Right ventricle myocardium superior (tissue), 1 donor: ENCODE measurements around the gene RHBDL1. TPM values are rescaled to one million over a fixed set of nuclear protein-coding genes. Genes with fewer than 3 reads are reported as not detected.
"Not testable (repeated sequence)": the region's sequence is repeated elsewhere in the genome, so short reads cannot be mapped to it uniquely, and the experiment has no call there.

ENCODE experiments used
- ATAC-seq: fragments of 200-7000 bp; cut with Tn5 transposase; one replicate; pipeline ENCODE4 v1.9.1; 2020; ENCODE audit warnings: mild to moderate bottlenecking; ENCODE audit not compliant: poor library complexity
- DNase-seq: peaks from one replicate; pipeline ENCODE4 v3.0.0-alpha.2; 2020
- intact Hi-C: fragments of 100-400 bp; cut with DNase I; formaldehyde crosslinking; loops from one replicate; pipeline ENCODE4 v1.11.2; 2022
- total RNA-seq: library from RNA; stranded (reverse); fragmentation: NEBNext Ultra II Directional; extraction: Animal tissue kit (Norgen Biotek cat#: 25700); gene quantifications from one replicate; pipeline ENCODE4 v1.2.1, GENCODE V29; 2021
- donor health status: DM: no; HTN: yes; CAD: no; lungs with severe emphysema.

RHBDL1 gene
- total RNA-seq, 1 donor from 2014 or later, result 2.0 TPM

DNA sequence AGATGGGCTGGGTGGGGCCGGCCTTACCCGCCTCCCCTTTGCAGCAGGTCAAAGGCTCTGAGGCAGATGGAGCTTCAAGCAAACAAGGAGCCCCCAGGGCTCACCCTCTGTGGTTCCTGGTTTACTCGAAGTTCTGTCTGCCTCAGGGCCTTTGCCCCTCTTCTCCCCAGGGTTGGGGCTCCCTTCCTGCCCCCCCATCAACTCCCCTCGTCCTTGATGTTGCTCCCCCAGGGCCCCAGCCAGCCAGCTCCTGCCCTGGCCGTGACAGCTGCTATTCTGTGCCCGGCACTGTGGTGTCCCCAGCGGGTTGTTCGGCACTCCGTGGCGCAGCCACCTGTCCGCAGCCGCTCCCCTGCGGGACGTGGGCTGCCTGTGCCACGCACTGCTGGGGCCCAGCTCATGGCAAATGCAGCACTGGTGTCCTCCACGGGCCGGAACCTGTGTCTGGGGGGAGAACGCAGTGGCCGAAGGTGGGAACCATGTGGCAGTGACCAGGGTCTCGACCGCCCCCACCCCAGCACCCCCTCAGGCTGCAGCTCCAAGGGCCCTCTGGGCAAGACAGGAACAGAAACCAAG, 35.1 kb downstream of the RHBDL1 start:
- DNase-seq (no peak), ATAC-seq (no peak)
- intact Hi-C loops, result loop anchor here (5.0 kb wide), 1 partner anchor 347 kb away; no protein-coding TSS in a partner anchor

DNA sequence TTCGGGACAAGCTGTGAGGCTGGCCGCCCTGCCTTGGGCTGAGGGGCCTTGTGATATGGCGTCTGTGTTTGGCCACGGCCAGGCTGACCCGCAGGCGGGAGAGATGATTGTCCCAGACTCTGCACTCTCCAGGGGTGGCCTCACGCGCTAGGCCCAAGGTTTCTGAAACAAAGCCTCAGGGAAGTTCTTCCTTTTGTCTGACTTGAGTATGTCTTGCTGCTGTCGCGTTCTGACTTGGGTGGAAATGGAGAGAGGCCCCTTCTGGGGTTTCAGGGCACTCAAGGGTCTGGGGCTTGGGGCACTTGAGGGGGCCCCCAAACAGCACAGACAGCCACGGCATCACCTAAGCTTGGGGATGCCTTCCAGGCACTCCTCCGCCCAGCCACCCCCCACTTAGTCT, 35.6 kb downstream of the RHBDL1 start:
- ATAC-seq (no peak), DNase-seq (no peak)
- intact Hi-C loops, result loop anchor here (5.0 kb wide), 1 partner anchor 346 kb away; no protein-coding TSS in a partner anchor

- intact Hi-C loops, result loop anchor here (5.0 kb wide), 1 partner anchor 346 kb away; no protein-coding TSS in a partner anchor
- peak; percentile 74 for ATAC-seq
- peak; percentile 88 for DNase-seq
Observed at GRCh38 chr16:711548-712320, 36.3 kb downstream of the RHBDL1 start.

GRCh38 chr16:712740-713250, 37.3 kb downstream of the RHBDL1 start:
- ATAC-seq, result not testable (repeated sequence)

GRCh38 chr16:714079-714478, 38.6 kb downstream of the RHBDL1 start:
- DNase-seq (no peak), ATAC-seq (no peak)
- intact Hi-C loops, result loop anchor here (2.0 to 5.0 kb wide), 2 partner anchors 71 to 343 kb away; no protein-coding TSS in a partner anchor

More at GRCh38 chr16:712740-713250, 37.3 kb downstream of the RHBDL1 start:
- intact Hi-C loops, result loop anchor here (5.0 kb wide), 1 partner anchor 345 kb away; no protein-coding TSS in a partner anchor
- DNase-seq, result not testable (repeated sequence)

- DNase-seq, result peak; percentile 96
- ATAC-seq, result peak; percentile 94
- intact Hi-C loops, result loop anchor here (2.0 to 5.0 kb wide), 2 partner anchors 70 to 342 kb away; no protein-coding TSS in a partner anchor
Observed at GRCh38 chr16:714558-715476, 39.3 kb downstream of the RHBDL1 start, which contains the start of gene METRN. TSS of gene METRN (plus strand) at chr16:715118. CDS start at chr16:715290, 172 bp downstream.

GRCh38 chr16:715477-716199, 40.2 kb downstream of the RHBDL1 start:
- intact Hi-C loops, result loop anchor here (2.0 kb wide), 1 partner anchor 69 kb away; no protein-coding TSS in a partner anchor
- ATAC-seq (no peak), DNase-seq (no peak)

GRCh38 chr16:716200-716568, 40.7 kb downstream of the RHBDL1 start:
- ATAC-seq, result no peak
- intact Hi-C loops, result no loop called here
- DNase-seq, result no peak

- intact Hi-C loops, result no loop called here
- ATAC-seq (no peak), DNase-seq (no peak)
Observed at GRCh38 chr16:716768-717325, 41.4 kb downstream of the RHBDL1 start.

DNA sequence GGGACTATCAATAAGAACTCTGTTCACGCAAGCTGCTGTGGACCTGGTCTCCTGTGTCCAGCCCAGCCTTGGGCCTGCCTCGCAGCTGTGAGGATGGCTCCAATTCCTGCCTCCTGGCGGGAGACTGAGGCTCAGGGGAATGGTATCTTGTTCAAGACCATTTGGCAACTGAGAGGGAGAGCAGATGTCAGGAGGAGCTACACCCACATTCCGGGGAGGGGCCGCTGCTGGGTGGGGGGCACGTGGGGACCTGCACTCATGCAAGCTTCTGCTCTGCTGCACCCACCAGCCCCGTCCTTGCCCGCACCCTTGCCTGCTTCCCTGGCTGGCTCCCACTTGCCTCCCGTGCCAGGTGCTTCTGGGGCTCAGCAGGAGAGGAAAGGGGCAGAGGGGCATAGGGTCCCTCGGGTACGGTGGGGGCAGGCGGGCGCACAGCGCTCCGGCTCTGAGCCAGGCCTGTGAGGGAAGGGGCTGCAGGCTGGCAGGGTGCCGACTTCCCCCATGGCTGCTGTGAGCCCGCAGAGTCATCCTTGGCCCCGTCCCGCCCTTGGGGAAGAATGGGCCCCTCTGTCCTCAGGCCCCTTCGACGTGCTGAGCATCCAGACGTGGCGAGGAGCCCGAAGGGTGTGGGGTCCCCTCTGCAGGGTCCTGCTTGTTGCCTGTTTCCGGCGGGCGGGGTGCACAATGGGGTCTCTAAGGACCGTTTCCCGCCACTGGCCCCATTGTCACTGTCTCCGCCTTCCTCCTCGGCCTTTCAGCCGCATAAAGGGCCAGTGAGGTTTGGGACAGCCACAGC, 42.2 kb downstream of the RHBDL1 start:
- no peak for DNase-seq
- ATAC-seq, result no peak
- intact Hi-C loops, result no loop called here

GRCh38 chr16:718389-718788, 42.9 kb downstream of the RHBDL1 start:
- no peak for DNase-seq
- ATAC-seq, result no peak
- intact Hi-C loops, result no loop called here

- ATAC-seq (no peak), DNase-seq (no peak)
- intact Hi-C loops, result no loop called here
Observed at GRCh38 chr16:718922-719321, 43.5 kb downstream of the RHBDL1 start.

- intact Hi-C loops, result no loop called here
- no peak for ATAC-seq
Observed at GRCh38 chr16:719815-720446, 44.5 kb downstream of the RHBDL1 start.

GRCh38 chr16:720447-720989, 45.0 kb downstream of the RHBDL1 start:
- DNase-seq (no peak), ATAC-seq (peak; percentile 50)
- intact Hi-C loops, result no loop called here

More at GRCh38 chr16:719815-720446, 44.5 kb downstream of the RHBDL1 start:
- no peak for DNase-seq

GRCh38 chr16:720990-721764, 45.7 kb downstream of the RHBDL1 start, which contains the start of gene ANTKMT:
TSS of gene ANTKMT (plus strand) at chr16:721146. CDS start at chr16:721275, 129 bp downstream.
- DNase-seq, result peak; percentile 86

More at GRCh38 chr16:720990-721764, 45.7 kb downstream of the RHBDL1 start, which contains the start of gene ANTKMT:
- intact Hi-C loops, result no loop called here
- peak; percentile 90 for ATAC-seq
